NT2/D1 (cell line): Measurements from ENCODE around the gene L3MBTL1.

ENCODE experiments used
- DNase-seq: peaks from one replicate; pipeline ENCODE4 v3.0.0-alpha.2; 2011; ENCODE audit warnings: low read depth, low spot score
- H3K27me3 ChIP-seq: 2 replicates; pipeline ENCODE4 v1.6.0; 2011; ENCODE audit warnings: mild to moderate bottlenecking; ENCODE audit not compliant: insufficient read length, insufficient read depth
- H3K36me3 ChIP-seq: 2 replicates; pipeline ENCODE4 v1.6.1; 2011; ENCODE audit warnings: mild to moderate bottlenecking, low read length, mixed read lengths; ENCODE audit not compliant: insufficient read depth, insufficient read length
- H3K4me1 ChIP-seq: 2 replicates; pipeline ENCODE4 v1.5.1; 2011; ENCODE audit not compliant: insufficient read depth, insufficient read length
- H3K4me3 ChIP-seq: 2 replicates; pipeline ENCODE4 v1.5.1; 2011; ENCODE audit warnings: low read depth; ENCODE audit not compliant: insufficient read length
- H3K9ac ChIP-seq: 2 replicates; pipeline ENCODE4 v1.6.0; 2011; ENCODE audit warnings: low read depth; ENCODE audit not compliant: insufficient read length
- H3K9me3 ChIP-seq: 2 replicates; pipeline ENCODE4 v1.5.1; 2011; ENCODE audit warnings: mild to moderate bottlenecking, low read length; ENCODE audit not compliant: insufficient read depth
- SUZ12 ChIP-seq: IDR thresholded peaks from 2 replicates; pipeline ENCODE4 v1.6.1; 2011; ENCODE audit not compliant: insufficient read length, insufficient read depth; ENCODE audit errors: extremely low read depth
- YY1 ChIP-seq: IDR thresholded peaks from 2 replicates; pipeline ENCODE4 v1.6.1; 2011; ENCODE audit not compliant: insufficient read length, insufficient read depth
- ZNF274 ChIP-seq: IDR thresholded peaks from 2 replicates; pipeline ENCODE4 v1.6.1; 2011; ENCODE audit warnings: mild to moderate bottlenecking, low read depth, low read length

L3MBTL1 gene

GRCh38 chr20:43536817-43537440, 29.4 kb downstream of the L3MBTL1 start:
- no peaks in the 10 kb centered on the region for H3K27me3 ChIP-seq
- H3K4me1 ChIP-seq, result peaks cover 3% of the 10 kb centered on the region
- no peak for TF ChIP-seq SUZ12
- no peak for TF ChIP-seq ZNF274
- no peak for TF ChIP-seq YY1
- no peak overlapping the region for H3K9ac ChIP-seq
- H3K4me3 ChIP-seq, result no peak overlapping the region
- H3K36me3 ChIP-seq, result peaks cover 74% of the 10 kb centered on the region
- H3K9me3 ChIP-seq, result no peaks in the 10 kb centered on the region
- DNase-seq, result no peak

- no peak for TF ChIP-seq YY1
- TF ChIP-seq SUZ12, result no peak
- TF ChIP-seq ZNF274, result no peak
- H3K9me3 ChIP-seq, result no peaks in the 10 kb centered on the region
- H3K27me3 ChIP-seq, result no peaks in the 10 kb centered on the region
- H3K36me3 ChIP-seq, result peaks cover 78% of the 10 kb centered on the region
- H3K4me3 ChIP-seq, result no peak overlapping the region
- peak; percentile 39 for DNase-seq
- no peaks in the 10 kb centered on the region for H3K4me1 ChIP-seq
- no peak overlapping the region for H3K9ac ChIP-seq
Measured at GRCh38 chr20:43537921-43538877, 30.7 kb downstream of the L3MBTL1 start.

GRCh38 chr20:43538878-43539700, 31.6 kb downstream of the L3MBTL1 start:
- Histone ChIP-seq H3K9ac (no peak overlapping the region), H3K4me3 (no peak overlapping the region), H3K4me1 (no peaks in the 10 kb centered on the region), H3K36me3 (peaks cover 79% of the 10 kb centered on the region), H3K9me3 (no peaks in the 10 kb centered on the region), H3K27me3 (no peaks in the 10 kb centered on the region)
- no peak for DNase-seq
- TF ChIP-seq ZNF274 (no peak), YY1 (no peak), SUZ12 (no peak)

- no peak overlapping the region for H3K9ac ChIP-seq
Measured at GRCh38 chr20:43539975-43540672, 32.6 kb downstream of the L3MBTL1 start.

GRCh38 chr20:43540673-43541060, 33.2 kb downstream of the L3MBTL1 start:
- no peaks in the 10 kb centered on the region for H3K9me3 ChIP-seq
- H3K4me1 ChIP-seq, result no peaks in the 10 kb centered on the region
- no peak overlapping the region for H3K4me3 ChIP-seq
- no peak for TF ChIP-seq ZNF274
- TF ChIP-seq YY1, result no peak
- TF ChIP-seq SUZ12, result no peak
- peaks cover 65% of the 10 kb centered on the region for H3K36me3 ChIP-seq
- H3K27me3 ChIP-seq, result no peaks in the 10 kb centered on the region
- DNase-seq, result no peak
- H3K9ac ChIP-seq, result no peak overlapping the region

More at GRCh38 chr20:43539975-43540672, 32.6 kb downstream of the L3MBTL1 start:
- H3K36me3 ChIP-seq, result peaks cover 70% of the 10 kb centered on the region
- no peaks in the 10 kb centered on the region for H3K27me3 ChIP-seq
- H3K4me1 ChIP-seq, result no peaks in the 10 kb centered on the region
- H3K9me3 ChIP-seq, result no peaks in the 10 kb centered on the region
- TF ChIP-seq ZNF274 (no peak), YY1 (no peak), SUZ12 (no peak)
- no peak for DNase-seq
- peak overlapping the region; percentile 2 for H3K4me3 ChIP-seq

GRCh38 chr20:43541214-43541613, 33.7 kb downstream of the L3MBTL1 start:
- H3K9ac ChIP-seq, result no peak overlapping the region
- peaks cover 60% of the 10 kb centered on the region for H3K36me3 ChIP-seq
- TF ChIP-seq YY1 (no peak), SUZ12 (no peak), ZNF274 (no peak)
- H3K9me3 ChIP-seq, result peaks cover 3% of the 10 kb centered on the region; the same call in 1 of the 2 replicates
- H3K4me3 ChIP-seq, result no peak overlapping the region
- no peak for DNase-seq
- no peaks in the 10 kb centered on the region for H3K4me1 ChIP-seq
- H3K27me3 ChIP-seq, result no peaks in the 10 kb centered on the region
